ENCODE results near the gene PLEKHF1. TPM values are rescaled to one million over a fixed set of nuclear protein-coding genes. Genes with fewer than 3 reads are reported as not detected.
"Not testable (repeated sequence)": the region's sequence is repeated elsewhere in the genome, so short reads cannot be mapped to it uniquely, and the experiment has no call there.

Gene PLEKHF1
- total RNA-seq, 1 donor from 2014 or later = 9.6 TPM

DNA sequence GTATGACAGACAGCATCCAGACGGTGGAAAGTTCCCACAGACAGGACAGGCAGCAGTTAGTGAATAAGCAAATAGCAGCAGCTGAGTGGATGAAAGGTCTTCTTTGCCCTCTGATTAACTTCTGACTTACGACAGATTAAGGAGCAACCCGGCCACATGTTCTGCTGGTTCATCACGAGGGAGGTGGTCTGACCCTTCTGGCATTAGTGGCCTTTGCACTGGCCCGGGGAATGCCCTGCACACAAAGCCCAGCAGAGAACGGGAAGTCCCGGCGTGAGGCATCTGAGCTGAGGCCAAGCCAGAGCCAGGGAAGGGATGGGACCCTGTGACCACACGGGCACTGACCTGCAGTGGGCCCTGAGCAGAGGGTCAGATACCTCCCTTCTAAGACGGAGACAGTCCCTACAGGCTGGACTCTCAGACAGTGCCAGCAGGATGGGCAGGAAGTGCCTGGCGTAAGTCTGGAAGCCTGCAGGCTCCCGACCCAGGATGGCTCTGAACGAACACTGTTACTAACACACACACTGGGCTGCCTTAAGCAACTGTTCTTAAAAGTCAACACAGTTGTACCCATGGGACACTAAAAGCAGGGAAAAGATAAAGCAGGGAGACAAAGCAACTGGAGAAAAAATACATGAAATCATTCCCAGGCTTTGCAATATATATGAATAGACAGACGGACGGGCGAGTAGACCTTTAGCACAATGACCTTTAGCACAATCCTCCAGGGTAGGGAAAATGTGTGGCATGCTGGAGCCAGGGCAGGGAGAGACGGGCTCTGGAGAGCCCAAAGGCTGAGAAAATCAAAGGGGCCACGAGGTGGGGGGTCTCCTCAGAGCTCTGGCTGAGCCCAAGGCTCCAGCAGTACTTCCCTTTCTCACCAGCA, 43.5 kb downstream of the PLEKHF1 start:
- no peaks in the 10 kb centered on the region for H3K9me3 Mint-ChIP-seq (ENCODE audit: low read depth)
- H3K27me3 Mint-ChIP-seq = no peaks in the 10 kb centered on the region
- no peak overlapping the region for H3K4me3 Mint-ChIP-seq (ENCODE audit: low read depth)
- DNase-seq (ENCODE audit: low spot score, unreplicated experiment) = no peak
- peaks cover 6% of the 10 kb centered on the region for H3K36me3 Mint-ChIP-seq (ENCODE audit: insufficient read depth)
- H3K4me1 Mint-ChIP-seq (ENCODE audit: low read depth) = peaks cover 40% of the 10 kb centered on the region
- peak overlapping the region; percentile 81 for H3K27ac Mint-ChIP-seq
- TF ChIP-seq, protein P1, sequence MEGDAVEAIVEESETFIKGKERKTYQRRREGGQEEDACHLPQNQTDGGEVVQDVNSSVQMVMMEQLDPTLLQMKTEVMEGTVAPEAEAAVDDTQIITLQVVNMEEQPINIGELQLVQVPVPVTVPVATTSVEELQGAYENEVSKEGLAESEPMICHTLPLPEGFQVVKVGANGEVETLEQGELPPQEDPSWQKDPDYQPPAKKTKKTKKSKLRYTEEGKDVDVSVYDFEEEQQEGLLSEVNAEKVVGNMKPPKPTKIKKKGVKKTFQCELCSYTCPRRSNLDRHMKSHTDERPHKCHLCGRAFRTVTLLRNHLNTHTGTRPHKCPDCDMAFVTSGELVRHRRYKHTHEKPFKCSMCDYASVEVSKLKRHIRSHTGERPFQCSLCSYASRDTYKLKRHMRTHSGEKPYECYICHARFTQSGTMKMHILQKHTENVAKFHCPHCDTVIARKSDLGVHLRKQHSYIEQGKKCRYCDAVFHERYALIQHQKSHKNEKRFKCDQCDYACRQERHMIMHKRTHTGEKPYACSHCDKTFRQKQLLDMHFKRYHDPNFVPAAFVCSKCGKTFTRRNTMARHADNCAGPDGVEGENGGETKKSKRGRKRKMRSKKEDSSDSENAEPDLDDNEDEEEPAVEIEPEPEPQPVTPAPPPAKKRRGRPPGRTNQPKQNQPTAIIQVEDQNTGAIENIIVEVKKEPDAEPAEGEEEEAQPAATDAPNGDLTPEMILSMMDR (IDR thresholded peaks at IDR 0.05; ENCODE audit: unreplicated experiment) = no peak

DNA sequence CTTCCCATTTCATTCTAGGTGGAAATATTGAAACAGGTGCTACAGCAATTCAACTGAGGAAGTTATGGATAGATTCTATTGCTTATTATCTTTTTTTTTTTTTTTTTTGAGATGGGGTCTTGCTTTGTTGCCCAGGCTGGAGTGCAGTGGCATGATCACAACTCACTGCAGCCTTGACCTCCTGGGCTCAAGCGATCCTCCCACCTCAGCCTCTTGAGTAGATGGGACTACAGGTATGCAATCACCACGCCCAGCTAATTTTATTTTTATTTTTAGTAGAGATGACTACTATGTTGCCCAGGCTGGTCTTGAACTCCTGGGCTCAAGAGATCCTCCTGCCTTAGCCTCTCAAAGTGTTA, 44.2 kb downstream of the PLEKHF1 start:
- DNase-seq (ENCODE audit: low spot score, unreplicated experiment); H3K9me3 Mint-ChIP-seq (ENCODE audit: low read depth); H3K36me3 Mint-ChIP-seq (ENCODE audit: insufficient read depth); H3K27ac Mint-ChIP-seq; H3K27me3 Mint-ChIP-seq; H3K4me3 Mint-ChIP-seq (ENCODE audit: low read depth): not testable (repeated sequence)
- peaks cover 46% of the 10 kb centered on the region for H3K4me1 Mint-ChIP-seq (ENCODE audit: low read depth)

DNA sequence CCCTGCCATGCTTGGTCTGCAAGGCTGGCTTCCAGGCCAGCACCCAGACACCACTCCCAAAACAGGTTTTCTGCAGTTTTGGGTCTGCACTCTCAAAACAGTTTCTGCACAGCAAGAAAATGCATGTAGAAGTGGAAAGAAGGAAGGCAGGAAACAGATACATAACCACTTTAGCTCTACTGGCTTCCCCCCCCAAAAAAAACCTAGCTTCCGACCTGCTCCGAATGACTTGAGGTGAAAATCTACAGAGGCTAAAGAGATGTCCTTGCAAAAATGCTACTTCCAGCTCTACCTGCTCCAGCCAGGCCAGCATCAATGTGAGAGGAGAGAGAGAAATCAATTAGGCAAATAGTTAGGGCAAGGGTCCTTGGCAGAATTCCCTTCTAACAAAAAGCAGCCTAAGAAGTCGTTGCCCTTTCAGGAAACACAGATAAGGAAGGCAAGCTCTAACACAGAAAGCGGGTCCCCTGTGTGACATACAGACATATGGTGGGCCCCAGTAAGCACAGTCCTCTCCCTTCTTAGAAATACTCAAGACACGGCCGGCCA, 46.4 kb downstream of the PLEKHF1 start:
- no peak for DNase-seq (ENCODE audit: low spot score, unreplicated experiment)
- H3K4me1 Mint-ChIP-seq (ENCODE audit: low read depth) = peaks cover 58% of the 10 kb centered on the region

DNA sequence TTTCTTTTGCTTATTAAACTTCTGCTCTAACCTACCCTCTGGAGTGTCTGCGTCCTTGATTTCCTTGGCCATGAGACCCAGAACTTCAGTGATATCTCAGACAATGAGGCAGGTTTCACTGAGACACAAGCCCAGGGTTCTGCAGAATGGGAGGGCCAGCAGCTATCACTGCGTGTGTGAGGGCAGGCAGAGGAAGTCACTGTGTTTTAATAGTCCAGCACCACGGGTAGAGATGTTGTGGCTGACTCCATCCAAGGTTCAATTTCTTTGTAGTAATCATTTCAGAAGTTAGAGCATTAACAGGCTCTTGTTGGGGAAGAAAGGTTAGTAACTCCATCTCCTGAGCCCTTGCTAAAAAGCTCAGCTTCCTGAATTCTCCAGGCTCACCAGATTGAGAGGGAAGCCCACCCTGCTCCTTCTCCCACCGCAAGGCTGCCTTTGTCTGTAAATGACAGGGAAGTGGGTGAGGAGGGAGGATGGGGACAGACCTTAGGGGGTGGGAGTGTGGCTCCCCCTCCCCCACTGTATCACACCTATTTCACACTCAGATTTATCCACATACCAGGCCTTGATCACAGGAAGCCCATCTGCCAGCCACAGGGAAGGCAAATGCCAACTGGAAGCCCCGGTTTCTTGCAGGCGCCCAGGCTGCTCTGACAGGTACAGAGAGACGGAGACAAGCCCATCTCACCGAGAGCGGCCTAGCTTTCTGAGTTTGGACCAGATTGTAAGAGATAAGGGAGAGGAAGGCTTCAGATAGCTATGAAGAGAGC, 47.7 kb downstream of the PLEKHF1 start:
- no peak for DNase-seq (ENCODE audit: low spot score, unreplicated experiment)
- Mint-ChIP-seq H3K36me3 (ENCODE audit: insufficient read depth) (no peaks in the 10 kb centered on the region), H3K4me1 (ENCODE audit: low read depth) (peaks cover 58% of the 10 kb centered on the region), H3K9me3 (ENCODE audit: low read depth) (no peaks in the 10 kb centered on the region), H3K27ac (peak overlapping the region; percentile 43), H3K27me3 (no peaks in the 10 kb centered on the region), H3K4me3 (ENCODE audit: low read depth) (peak overlapping the region; percentile 73)
- TF ChIP-seq, protein P1 (IDR thresholded peaks at IDR 0.05; ENCODE audit: unreplicated experiment) = no peak

More for the DNA sequence above, 46.4 kb downstream of the PLEKHF1 start:
- TF ChIP-seq, protein P1 (IDR thresholded peaks at IDR 0.05; ENCODE audit: unreplicated experiment) = no peak
- H3K36me3 Mint-ChIP-seq (ENCODE audit: insufficient read depth) = peaks cover 2% of the 10 kb centered on the region
- H3K27ac Mint-ChIP-seq = peak overlapping the region; percentile 51
- H3K4me3 Mint-ChIP-seq (ENCODE audit: low read depth) = no peak overlapping the region
- H3K27me3 Mint-ChIP-seq = no peaks in the 10 kb centered on the region
- no peaks in the 10 kb centered on the region for H3K9me3 Mint-ChIP-seq (ENCODE audit: low read depth)

DNA sequence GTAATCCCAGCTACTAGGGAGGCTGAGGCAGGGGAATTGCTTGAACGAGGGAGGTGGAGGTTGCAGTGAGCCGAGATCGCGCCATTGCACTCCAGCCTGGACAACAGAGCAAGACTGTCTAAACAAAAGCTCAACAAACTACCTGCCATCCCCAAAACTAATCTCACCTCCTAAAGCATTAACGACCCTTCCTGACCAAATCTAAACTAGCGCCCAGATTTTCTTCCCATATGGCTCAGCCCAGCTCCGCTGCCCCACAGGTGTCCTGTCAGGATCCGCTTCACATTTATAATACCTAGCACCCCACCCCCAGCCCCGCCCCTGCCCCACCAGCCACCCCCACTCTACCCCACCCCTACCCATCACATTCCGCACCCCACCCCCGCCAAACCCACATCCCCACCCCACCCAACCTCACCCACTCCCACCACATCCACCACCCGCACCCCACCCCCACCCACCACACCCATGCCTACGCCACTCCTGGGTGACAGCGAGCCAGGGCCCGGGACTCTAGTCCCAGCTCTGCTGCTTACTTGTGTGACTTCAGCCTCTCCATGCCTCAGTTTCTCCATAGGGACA, 49.2 kb downstream of the PLEKHF1 start:
- Mint-ChIP-seq H3K27ac (peak overlapping the region; percentile 73), H3K27me3 (no peaks in the 10 kb centered on the region), H3K4me3 (ENCODE audit: low read depth) (peak overlapping the region; percentile 73), H3K4me1 (ENCODE audit: low read depth) (peaks cover 50% of the 10 kb centered on the region), H3K9me3 (ENCODE audit: low read depth) (no peaks in the 10 kb centered on the region), H3K36me3 (ENCODE audit: insufficient read depth) (no peaks in the 10 kb centered on the region)
- DNase-seq (ENCODE audit: low spot score, unreplicated experiment) = no peak
- TF ChIP-seq, protein P1 (IDR thresholded peaks at IDR 0.05; ENCODE audit: unreplicated experiment) = no peak

All from progenitor cell of endocrine pancreas (in vitro differentiated cells).